ENCODE data around the gene STAC2.

DNA sequence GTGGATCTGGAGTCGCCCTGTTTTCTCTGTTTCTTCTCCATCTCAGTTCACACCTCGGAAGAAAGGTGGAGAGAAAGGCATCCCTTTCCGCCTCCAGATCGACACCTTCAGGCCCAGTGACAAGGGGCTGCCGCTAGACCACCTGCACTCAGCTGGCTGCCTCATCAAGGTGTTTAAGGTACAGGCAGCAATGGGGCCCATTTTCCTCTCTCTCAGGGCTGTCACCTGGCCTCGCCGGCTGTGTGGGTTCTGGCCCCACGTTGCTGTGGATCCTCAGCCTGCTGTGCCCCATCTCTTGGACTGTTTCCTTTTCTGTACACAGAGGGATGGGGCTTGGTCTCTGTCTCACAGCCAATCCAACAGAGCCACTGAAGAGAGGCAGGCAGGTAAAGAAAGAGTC is 17.4 kb upstream of the STAC2 start:
- no peak for TF ChIP-seq POLR2A (IDR thresholded peaks at IDR 0.05)
- TF ChIP-seq, protein P1, sequence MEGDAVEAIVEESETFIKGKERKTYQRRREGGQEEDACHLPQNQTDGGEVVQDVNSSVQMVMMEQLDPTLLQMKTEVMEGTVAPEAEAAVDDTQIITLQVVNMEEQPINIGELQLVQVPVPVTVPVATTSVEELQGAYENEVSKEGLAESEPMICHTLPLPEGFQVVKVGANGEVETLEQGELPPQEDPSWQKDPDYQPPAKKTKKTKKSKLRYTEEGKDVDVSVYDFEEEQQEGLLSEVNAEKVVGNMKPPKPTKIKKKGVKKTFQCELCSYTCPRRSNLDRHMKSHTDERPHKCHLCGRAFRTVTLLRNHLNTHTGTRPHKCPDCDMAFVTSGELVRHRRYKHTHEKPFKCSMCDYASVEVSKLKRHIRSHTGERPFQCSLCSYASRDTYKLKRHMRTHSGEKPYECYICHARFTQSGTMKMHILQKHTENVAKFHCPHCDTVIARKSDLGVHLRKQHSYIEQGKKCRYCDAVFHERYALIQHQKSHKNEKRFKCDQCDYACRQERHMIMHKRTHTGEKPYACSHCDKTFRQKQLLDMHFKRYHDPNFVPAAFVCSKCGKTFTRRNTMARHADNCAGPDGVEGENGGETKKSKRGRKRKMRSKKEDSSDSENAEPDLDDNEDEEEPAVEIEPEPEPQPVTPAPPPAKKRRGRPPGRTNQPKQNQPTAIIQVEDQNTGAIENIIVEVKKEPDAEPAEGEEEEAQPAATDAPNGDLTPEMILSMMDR (IDR thresholded peaks at IDR 0.05): no peak

Measured in Peyer's patch (tissue), 4 donors.